Nephron (organoid): Measurements from ENCODE around the gene RALGDS.

Experiments
- H3K27ac Mint-ChIP-seq, 3 experiments: 2 replicates each; pipeline ENCODE4 v1.8.0; 2020; ENCODE audit warnings: mixed read lengths in 3 of 3, mild to moderate bottlenecking in 2 of 3, moderate library complexity in 1 of 3
- H3K27me3 Mint-ChIP-seq: 2 replicates; pipeline ENCODE4 v1.8.0; 2021; ENCODE audit warnings: low read depth, mild to moderate bottlenecking, moderate library complexity, mixed read lengths
- H3K36me3 Mint-ChIP-seq: 2 replicates; pipeline ENCODE4 v1.8.0; 2020; ENCODE audit warnings: low read depth, mixed read lengths
- H3K4me1 Mint-ChIP-seq: 2 replicates; pipeline ENCODE4 v1.8.0; 2020; ENCODE audit warnings: mixed read lengths
- H3K4me3 Mint-ChIP-seq, 3 experiments: 2 replicates each; pipeline ENCODE4 v1.8.0; 2020; ENCODE audit warnings: mild to moderate bottlenecking in 3 of 3, mixed read lengths in 3 of 3, moderate library complexity in 2 of 3
- H3K9me3 Mint-ChIP-seq: 2 replicates; pipeline ENCODE4 v1.8.0; 2020; ENCODE audit warnings: mixed read lengths
- TF ChIP-seq, protein P1 (sequence below), 3 experiments: fragments of 200-600 bp; sonication (generic); IDR thresholded peaks; one replicate each; pipeline ENCODE4 v1.5.0; 2021; ENCODE audit warnings: antibody characterized with exemption in 3 of 3; ENCODE audit not compliant: unreplicated experiment in 3 of 3

The RALGDS gene

DNA sequence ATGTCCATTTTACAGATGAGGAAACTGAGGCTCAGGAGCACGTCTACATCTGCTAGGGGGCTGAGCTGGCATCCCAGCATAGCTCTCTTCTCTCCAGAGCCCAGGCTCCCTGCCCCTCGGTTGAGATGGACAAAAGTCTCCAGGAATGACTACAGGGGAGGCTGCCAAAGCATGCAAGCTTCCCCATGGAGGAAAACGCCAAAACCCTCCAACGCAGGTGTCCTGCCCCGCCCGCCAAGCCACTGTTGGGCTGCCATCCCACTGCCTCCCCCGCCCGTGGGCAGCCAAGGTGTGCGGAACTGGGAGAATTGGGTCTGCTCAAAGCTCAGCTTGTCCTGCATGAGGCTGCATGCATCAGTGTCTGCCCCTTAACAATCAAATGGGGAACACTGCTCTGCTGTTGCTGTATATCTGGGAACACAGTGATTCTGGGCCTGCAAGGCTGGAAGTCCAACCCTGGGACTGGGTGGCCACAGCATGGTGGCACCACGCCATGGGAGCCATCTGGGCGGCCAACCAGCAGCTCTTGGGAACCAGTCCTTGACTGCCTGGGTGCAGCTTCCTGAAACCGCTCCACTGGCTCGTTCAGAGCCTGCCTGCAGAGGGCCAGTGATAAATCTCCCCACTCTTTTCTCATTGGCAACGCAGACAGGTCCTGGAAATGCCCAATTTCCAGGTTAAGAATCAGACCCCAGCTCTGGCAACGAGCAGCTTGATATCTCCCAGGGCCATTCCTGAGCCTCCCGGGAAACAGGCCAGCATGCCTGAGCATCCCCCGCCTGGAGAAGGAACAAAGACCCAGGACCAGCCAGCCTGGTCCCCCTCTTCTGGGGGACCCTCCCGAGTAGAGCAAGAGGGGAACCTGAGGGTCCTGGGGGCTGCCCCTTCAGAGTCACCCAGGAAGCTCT is 3.5 kb downstream of the RALGDS start:
- H3K27me3 Mint-ChIP-seq, result peaks cover 3% of the 10 kb centered on the region
- peak overlapping the region in 2 of 3 experiments; percentile 33 to 41 for H3K27ac Mint-ChIP-seq

DNA sequence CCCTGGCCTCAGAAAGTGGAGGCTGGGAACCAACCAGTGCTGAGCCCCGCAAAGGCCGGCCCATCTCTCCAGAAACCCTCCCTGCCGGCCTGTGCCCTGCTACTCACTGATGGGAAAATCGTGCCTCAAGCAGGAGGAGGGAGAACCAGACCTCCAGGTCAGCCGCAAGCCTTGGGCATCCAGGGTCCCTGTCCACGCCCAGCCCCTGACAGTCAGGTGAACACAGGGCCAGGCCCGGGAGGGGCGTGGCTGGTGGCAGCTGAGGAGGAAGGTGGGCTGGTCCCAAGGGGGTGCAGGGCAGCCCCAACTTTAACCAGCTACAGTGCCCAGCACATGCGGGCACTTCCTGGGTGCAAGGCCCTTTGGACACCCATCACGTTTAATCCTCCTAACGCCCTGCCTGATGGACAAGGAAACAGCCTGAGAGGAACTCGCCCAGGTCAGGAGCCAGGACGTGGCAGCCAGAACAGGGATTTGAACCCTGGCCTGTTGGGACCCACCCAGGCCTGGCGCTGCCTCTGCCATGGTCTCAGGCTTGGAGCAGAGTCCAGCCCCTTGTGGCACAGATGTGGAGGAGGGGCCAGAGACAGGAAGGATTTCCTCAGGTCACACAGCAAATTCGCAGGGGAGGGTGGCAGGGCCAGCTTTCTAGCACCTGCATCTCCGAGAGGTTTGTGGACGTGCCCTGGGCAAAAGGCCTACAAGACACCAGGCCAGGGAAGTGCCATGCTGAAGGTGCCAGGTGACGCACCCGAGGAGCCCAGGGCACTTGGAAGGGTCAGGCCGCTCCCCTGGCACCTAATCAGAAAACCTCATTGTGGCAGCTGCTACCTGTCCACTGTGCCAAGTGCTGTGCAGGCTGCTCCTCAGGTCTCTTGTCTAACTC is 4.5 kb downstream of the RALGDS start:
- H3K27ac Mint-ChIP-seq, result no peak overlapping the region
- TF ChIP-seq, protein P1, sequence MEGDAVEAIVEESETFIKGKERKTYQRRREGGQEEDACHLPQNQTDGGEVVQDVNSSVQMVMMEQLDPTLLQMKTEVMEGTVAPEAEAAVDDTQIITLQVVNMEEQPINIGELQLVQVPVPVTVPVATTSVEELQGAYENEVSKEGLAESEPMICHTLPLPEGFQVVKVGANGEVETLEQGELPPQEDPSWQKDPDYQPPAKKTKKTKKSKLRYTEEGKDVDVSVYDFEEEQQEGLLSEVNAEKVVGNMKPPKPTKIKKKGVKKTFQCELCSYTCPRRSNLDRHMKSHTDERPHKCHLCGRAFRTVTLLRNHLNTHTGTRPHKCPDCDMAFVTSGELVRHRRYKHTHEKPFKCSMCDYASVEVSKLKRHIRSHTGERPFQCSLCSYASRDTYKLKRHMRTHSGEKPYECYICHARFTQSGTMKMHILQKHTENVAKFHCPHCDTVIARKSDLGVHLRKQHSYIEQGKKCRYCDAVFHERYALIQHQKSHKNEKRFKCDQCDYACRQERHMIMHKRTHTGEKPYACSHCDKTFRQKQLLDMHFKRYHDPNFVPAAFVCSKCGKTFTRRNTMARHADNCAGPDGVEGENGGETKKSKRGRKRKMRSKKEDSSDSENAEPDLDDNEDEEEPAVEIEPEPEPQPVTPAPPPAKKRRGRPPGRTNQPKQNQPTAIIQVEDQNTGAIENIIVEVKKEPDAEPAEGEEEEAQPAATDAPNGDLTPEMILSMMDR (IDR thresholded peaks at IDR 0.05; ENCODE audit: unreplicated experiment in 3 of 3), result no peak

More for the DNA sequence above, 3.5 kb downstream of the RALGDS start:
- peak overlapping the region in 2 of 3 experiments; percentile 24 to 30 for H3K4me3 Mint-ChIP-seq
- no peaks in the 10 kb centered on the region for H3K36me3 Mint-ChIP-seq
- peaks cover 58% of the 10 kb centered on the region for H3K4me1 Mint-ChIP-seq
- no peaks in the 10 kb centered on the region for H3K9me3 Mint-ChIP-seq
- TF ChIP-seq, protein P1 (IDR thresholded peaks at IDR 0.05; ENCODE audit: unreplicated experiment in 3 of 3), result no peak

DNA sequence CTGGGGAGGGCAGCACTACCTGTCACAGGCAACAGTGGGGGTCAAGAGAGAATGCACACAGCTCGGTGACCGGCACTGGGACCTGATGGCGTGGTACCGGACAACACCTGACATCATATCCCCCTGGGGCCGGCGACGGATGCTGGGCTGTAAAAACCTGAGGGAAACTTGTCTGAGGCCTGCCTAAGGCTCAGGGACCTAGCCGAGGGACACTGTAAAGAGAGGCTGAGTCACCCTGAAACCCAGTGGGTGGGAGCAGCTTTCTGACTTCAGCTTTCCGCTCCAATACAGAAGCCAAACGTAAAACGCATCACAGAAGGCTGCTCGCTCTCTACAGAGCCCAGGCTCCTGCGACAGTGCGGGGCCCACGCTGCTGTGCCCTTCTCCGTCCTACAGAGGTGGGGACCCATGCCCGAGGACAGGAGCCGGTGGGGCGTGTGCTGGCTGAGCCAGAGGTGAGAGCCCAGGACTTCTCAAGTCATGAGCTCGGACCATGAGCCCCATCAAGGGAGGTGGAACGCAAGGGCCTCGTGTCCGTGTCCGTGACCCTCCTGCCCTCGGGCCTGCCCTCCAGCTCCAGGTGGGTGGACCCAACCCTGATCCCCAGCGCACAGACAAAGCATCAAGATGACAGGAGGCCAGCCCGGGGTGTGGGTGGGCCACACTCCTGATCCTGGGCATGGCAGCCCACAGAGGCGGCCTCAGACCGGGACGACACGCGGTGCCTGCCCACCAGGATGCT is 5.3 kb downstream of the RALGDS start:
- H3K27me3 Mint-ChIP-seq, result peaks cover 3% of the 10 kb centered on the region
- no peak overlapping the region for H3K27ac Mint-ChIP-seq
- peaks cover 50% of the 10 kb centered on the region for H3K4me1 Mint-ChIP-seq
- TF ChIP-seq, protein P1 (IDR thresholded peaks at IDR 0.05; ENCODE audit: unreplicated experiment in 3 of 3), result no peak
- H3K36me3 Mint-ChIP-seq, result no peaks in the 10 kb centered on the region
- H3K9me3 Mint-ChIP-seq, result no peaks in the 10 kb centered on the region
- no peak overlapping the region for H3K4me3 Mint-ChIP-seq

More for the DNA sequence above, 4.5 kb downstream of the RALGDS start:
- H3K27me3 Mint-ChIP-seq, result peaks cover 3% of the 10 kb centered on the region
- H3K4me1 Mint-ChIP-seq, result peaks cover 51% of the 10 kb centered on the region
- no peaks in the 10 kb centered on the region for H3K9me3 Mint-ChIP-seq
- no peaks in the 10 kb centered on the region for H3K36me3 Mint-ChIP-seq
- H3K4me3 Mint-ChIP-seq, result no peak overlapping the region

DNA sequence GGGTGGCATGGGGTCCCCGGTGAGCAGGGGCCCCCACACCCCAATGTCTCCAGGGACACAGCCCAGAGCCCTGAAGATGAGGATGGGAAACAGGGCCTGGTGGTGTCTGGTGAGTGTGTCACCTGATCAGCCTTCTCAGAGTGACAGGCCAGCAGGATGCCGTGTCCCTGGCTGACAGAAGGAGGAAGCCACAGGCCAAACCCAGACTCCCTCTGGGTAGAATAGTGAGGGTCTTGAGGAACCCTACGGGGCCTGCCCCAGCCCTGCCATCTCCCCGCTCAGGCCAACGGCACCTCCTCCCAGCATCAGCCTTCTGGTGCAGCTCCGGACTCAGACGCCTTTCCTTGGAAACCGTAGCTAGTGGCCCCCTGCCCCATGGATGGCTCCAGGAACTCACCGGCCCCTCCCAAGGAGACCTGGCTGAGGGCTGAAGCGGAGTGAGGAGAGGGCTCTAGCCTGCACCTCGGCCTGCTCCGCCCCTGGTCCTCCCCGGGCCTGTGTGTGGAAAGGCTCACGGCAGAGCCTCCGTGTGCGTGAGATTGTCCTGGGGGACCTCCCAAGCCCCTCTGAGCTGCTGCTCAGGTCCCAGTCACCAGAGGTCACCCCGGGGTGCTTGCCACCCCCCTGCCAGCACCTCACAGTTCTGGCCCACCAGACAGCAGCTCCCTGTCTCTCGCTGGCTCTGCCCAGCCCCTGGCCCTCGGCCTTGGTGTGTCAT is 6.0 kb downstream of the RALGDS start:
- Mint-ChIP-seq H3K27ac (no peak overlapping the region), H3K27me3 (peaks cover 3% of the 10 kb centered on the region), H3K36me3 (peaks cover 3% of the 10 kb centered on the region), H3K9me3 (no peaks in the 10 kb centered on the region), H3K4me3 (no peak overlapping the region), H3K4me1 (peaks cover 50% of the 10 kb centered on the region)
- TF ChIP-seq, protein P1 (IDR thresholded peaks at IDR 0.05; ENCODE audit: unreplicated experiment in 3 of 3), result no peak
